ENCODE data around the gene MMP20. TPM values are rescaled to one million over a fixed set of nuclear protein-coding genes. Genes with fewer than 3 reads are reported as not detected.

MMP20 gene
- total RNA-seq, 1 donor from 2014 or later: not detected

DNA sequence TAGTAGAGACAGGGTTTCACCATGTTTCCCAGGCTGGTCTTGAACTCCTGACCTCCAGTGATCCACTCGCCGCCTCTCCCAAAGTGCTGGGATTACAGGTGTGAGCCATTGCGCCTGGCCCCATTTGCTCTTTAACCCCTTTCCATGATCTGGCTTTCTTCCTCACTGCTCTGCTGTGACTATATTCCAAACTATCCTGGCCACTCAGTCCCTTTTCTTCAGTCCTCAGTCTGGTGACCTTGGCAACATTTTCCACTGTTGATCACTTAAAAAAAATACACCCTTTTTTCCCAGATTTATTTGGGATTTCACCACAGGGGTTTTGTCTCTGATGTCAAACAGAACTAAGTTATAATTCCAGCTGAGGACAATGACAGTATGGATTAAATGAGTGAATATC is 24.5 kb downstream of the MMP20 start:
- DNase-seq (ENCODE audit: missing footprints) (no peak), ATAC-seq (no peak)
- intact Hi-C loops (cut with DNase I): no loop called here

- DNase-seq (ENCODE audit: missing footprints) (no peak), ATAC-seq (no peak)
- intact Hi-C loops (cut with DNase I): no loop called here
These were observed 25.4 kb downstream of the MMP20 start for GRCh38 chr11:102599642-102600261.

GRCh38 chr11:102598272-102598671 is 26.9 kb downstream of the MMP20 start:
- intact Hi-C loops (cut with DNase I): no loop called here
- DNase-seq (ENCODE audit: missing footprints) (no peak), ATAC-seq (no peak)

GRCh38 chr11:102596578-102596977 is 28.6 kb downstream of the MMP20 start:
- intact Hi-C loops (cut with DNase I): no loop called here
- ATAC-seq: no peak
- no peak for DNase-seq (ENCODE audit: missing footprints)

- DNase-seq (ENCODE audit: missing footprints): no peak
- intact Hi-C loops (cut with DNase I): no loop called here
- no peak for ATAC-seq
These were observed 32.2 kb downstream of the MMP20 start for GRCh38 chr11:102592634-102593581.

- DNase-seq (ENCODE audit: missing footprints) (no peak), ATAC-seq (no peak)
- intact Hi-C loops (cut with DNase I): no loop called here
These were observed 33.0 kb downstream of the MMP20 start for GRCh38 chr11:102592131-102592530.

DNA sequence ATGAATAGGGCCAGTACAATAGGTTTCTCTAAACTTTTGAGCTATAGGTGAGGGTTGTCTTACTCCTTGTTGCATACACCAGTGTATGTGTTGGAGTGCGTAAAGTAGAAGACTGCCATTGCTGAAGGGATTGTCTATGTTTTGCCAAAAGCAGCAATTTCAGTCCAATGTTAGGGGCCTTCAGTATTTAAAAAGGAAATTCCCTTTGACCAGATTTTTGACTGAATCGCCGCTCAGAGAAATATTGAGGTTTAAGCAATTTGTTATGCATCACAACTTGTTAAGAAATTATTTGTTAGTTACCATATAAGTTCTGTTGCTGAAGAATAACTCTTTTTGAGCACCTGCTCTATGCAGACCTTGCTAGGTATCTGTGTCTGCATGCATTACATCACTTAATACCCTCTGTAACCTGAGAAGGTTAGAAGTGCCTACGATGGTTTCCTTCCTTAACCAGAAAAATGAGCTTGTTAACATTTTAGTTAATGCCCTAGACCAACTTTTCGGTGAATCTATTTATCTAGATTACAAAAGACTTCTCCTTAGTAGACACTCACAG is 33.9 kb downstream of the MMP20 start:
- ATAC-seq (no peak), DNase-seq (ENCODE audit: missing footprints) (no peak)
- intact Hi-C loops (cut with DNase I): no loop called here

DNA sequence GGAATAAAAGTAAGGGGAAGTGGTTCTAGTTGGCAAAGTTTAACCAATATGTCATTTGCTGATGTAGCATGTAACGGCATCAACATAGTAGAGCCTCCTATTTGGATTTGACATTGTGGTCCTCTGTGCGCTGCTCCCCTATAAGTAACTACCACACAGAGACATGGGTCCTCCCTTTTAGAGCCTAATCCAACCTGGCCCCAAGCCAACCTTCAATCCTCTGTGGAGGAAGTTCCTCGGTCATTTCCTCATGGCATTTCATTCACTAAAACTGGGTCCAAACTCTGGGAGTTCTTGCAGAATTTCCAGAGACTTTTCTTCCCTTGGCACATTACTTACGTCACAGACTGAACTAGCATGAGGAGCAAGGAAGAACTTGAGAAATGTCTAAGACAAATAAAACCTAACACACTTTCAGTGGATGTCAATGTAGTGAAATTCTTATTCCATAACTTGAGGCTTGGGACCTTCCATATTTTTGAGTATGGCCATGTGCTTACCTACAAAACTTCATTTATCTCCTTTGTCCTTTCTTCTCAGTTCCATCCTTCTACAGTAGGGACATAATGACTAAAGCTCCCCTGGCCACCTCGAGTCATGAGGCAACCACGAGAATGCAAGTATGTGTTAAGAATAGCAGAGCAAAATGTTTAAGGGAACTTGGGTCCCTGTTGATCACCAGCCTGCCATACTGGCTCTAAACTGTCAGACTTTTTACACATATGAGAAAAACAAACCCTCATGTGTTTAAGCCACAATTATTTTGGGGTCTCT is 34.7 kb downstream of the MMP20 start:
- ATAC-seq (no peak), DNase-seq (ENCODE audit: missing footprints) (no peak)
- intact Hi-C loops (cut with DNase I): no loop called here

DNA sequence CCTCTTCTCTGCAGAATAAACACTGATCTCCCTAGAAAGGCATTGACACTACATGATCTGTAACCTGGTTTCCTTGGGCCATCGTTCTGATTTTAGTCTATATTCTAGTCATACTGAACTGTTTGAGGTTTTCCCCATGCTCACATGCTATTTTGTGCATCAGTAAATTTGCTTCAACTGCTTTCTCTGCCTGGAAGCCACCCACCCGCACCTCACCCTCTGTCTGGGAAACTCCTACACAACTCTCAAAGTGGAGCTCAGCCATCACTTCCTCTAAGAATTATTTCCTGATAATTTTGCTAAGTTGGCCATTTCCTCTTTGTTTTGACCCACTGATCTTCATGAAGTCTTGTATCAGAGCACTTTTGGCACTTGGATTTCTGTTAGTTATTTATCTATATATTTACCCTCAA is 36.1 kb downstream of the MMP20 start:
- ATAC-seq: no peak
- intact Hi-C loops (cut with DNase I): no loop called here
- no peak for DNase-seq (ENCODE audit: missing footprints)

DNA sequence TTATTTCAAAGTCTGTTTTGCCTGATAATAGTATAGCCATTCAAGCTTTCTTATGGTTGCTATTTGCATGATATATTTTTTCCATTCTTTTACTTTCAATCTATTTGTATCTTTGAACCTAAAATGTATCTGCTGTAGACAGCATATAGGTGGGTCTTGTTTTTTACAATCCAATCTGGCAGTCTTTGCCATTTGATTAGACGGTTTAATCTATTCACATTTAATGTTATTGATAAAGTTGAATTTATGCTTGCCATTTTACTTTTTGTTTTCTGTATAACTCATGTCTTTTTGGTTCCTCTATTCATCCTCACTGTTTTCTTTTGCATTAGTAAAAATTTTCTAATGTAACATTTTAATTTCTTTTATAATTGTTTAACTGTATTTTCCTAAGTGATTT is 37.4 kb downstream of the MMP20 start:
- DNase-seq (ENCODE audit: missing footprints): no peak
- ATAC-seq: no peak
- intact Hi-C loops (cut with DNase I): no loop called here

GRCh38 chr11:102583141-102583873 is 41.8 kb downstream of the MMP20 start:
- intact Hi-C loops (cut with DNase I): no loop called here

DNA sequence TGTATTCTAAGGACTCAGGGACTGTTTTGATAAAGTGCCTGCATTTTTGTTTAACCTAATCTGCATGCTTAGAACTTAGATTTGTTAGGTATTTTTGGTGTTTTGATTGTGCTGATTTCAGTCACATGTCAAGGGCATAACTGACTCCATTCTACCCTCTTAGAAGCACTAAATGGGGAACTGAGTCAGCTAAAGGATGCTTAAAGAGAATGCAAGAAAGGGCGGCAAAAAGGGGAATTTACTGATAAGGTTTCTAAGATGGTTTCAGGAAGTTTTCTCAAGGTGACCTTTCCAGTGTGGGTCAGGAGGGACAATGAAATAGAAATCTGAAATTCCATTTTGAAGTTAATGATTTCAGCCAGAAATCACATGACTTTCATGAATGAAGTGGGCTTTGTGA is 43.0 kb downstream of the MMP20 start:
- intact Hi-C loops (cut with DNase I): no loop called here
- no peak for ATAC-seq
- no peak for DNase-seq (ENCODE audit: missing footprints)

More at GRCh38 chr11:102583141-102583873, 41.8 kb downstream of the MMP20 start:
- ATAC-seq (no peak), DNase-seq (ENCODE audit: missing footprints) (no peak)

DNA sequence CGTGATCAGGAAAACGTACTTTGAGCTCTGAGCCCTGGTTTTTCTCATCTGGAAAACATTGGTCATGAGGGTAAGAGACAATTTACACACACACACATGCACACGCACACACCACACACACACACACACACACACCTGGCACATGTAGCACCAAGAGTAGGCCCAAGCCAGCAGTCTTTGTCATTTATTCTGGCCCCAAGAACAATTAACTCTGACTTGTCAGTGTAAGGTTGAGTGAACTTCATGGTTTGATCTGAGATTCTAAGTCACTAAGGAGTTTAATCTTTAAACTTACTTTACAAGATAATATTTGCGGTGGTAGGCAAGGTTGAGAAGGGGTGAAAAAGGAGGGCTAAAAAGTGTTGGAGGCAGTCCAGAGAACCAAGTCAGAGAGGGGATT is 44.1 kb downstream of the MMP20 start:
- no peak for DNase-seq (ENCODE audit: missing footprints)
- intact Hi-C loops (cut with DNase I): no loop called here
- no peak for ATAC-seq

- DNase-seq (ENCODE audit: missing footprints): no peak
- ATAC-seq: no peak
- intact Hi-C loops (cut with DNase I): no loop called here
These were observed 44.8 kb downstream of the MMP20 start for GRCh38 chr11:102580185-102580951.

- intact Hi-C loops (cut with DNase I): no loop called here
- no peak for DNase-seq (ENCODE audit: missing footprints)
- no peak for ATAC-seq
These were observed 47.4 kb downstream of the MMP20 start for GRCh38 chr11:102577723-102578122.

DNA sequence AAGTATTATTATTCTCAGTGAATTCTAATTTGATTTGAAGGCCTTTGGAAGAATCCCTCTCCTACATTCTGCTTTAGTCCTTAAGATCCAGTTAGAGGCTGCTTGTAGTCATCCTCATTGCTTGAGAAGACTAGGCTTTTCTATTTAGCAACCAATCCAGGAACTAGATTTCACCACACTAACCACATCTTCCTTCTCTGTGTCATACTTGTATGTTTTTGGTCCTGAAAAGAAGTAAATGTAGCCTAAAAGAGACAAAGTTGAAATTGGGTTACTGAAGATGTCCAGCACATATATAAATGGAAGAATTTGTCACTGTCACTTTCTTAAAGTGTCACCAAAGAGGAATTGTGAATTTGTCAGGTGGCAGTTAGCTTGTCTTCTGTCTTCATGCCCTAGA is 48.0 kb downstream of the MMP20 start:
- DNase-seq (ENCODE audit: missing footprints) (no peak), ATAC-seq (no peak)
- intact Hi-C loops (cut with DNase I): no loop called here

GRCh38 chr11:102576350-102576749 is 48.8 kb downstream of the MMP20 start:
- intact Hi-C loops (cut with DNase I): no loop called here
- ATAC-seq (no peak), DNase-seq (ENCODE audit: missing footprints) (no peak)

DNA sequence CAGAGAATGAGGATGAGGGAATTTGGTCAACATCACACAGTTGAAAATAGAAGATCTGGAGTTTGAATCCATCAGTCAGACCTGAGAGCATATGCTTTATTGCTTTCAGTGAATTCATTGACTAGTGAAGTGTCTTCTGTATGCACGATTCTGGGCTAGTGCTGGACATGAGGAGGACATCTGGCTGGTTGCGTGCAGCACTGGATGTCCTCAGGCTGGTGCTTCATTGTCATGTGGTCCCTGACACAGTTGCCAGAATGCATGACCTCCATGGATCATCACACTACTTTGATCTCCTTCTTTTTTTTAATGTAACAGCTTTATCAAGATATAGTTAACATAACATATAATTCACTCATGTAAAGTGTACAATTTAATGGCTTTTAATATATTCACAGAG is 50.1 kb downstream of the MMP20 start:
- DNase-seq (ENCODE audit: missing footprints) (no peak), ATAC-seq (no peak)
- intact Hi-C loops (cut with DNase I): no loop called here

Measured in Right ventricle myocardium inferior (tissue), 1 donor.